GM19193 (cell line): Measurements from ENCODE around the gene HLA-F.

ENCODE experiments used
- POLR2A ChIP-seq: IDR thresholded peaks from 4 replicates; pipeline ENCODE4 v1.6.1; 2011; ENCODE audit not compliant: insufficient read depth, insufficient read length; ENCODE audit errors: extremely low read depth

HLA-F gene

DNA sequence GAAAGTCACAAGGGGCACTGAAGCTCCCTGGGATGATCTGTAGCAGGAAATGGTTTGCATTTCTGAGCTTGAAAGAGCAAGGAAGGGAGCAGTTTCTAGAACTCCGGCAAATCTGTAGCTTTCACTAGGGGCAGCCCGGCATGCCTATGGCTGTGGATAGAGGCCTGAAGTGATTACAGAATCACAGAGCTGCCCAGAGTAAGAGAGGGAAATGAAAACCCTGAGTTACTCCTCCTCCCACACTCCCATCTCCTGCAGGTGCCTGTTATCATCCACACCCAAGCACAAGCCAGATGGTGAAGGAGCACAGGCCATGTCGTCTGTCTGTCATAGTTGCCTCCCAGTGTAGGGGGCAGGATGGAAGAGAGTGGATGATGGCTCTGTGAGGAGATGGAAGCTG, 37.1 kb downstream of the HLA-F start:
- no peak for TF ChIP-seq POLR2A

DNA sequence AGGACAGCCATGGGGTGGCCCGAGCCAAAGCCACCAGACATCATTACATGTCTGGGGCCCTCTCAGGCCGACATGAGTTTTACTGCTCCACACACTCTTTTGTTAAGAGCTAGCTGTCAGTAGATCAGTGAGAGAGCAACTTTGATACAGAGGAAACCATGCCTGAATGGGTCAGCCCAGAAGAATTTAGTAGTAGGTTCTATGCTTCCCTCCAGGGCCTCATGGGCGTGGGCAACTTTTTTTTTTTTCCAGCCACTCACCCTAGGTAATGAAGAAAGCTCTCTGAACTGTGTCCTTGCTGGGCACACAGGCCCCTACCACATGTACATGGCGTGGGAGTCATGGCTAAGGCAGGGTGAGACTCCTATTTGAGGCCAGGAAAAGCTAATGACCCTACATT, 38.8 kb downstream of the HLA-F start:
- no peak for TF ChIP-seq POLR2A

DNA sequence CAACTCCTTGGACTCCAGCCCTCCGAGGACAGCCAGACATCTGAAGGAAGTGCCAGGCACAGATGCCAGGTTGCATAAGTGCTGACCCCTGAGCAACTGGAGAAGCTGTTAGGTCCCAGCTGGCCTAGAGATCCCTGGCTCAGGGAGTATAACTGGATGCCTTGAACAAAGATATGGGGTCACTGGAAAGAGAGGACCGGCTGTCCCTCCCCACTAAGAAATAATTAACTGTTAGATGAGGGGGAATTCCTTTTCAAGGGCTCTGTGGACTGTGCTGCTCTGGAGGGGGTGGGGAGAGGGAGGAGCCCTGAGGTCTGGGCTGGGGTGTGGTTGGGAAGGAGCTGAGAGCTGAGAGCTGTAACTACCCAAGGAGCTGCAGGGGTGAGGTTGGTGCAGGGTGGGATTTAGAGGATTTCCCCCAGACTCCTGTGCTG, 39.6 kb downstream of the HLA-F start:
- no peak for TF ChIP-seq POLR2A

DNA sequence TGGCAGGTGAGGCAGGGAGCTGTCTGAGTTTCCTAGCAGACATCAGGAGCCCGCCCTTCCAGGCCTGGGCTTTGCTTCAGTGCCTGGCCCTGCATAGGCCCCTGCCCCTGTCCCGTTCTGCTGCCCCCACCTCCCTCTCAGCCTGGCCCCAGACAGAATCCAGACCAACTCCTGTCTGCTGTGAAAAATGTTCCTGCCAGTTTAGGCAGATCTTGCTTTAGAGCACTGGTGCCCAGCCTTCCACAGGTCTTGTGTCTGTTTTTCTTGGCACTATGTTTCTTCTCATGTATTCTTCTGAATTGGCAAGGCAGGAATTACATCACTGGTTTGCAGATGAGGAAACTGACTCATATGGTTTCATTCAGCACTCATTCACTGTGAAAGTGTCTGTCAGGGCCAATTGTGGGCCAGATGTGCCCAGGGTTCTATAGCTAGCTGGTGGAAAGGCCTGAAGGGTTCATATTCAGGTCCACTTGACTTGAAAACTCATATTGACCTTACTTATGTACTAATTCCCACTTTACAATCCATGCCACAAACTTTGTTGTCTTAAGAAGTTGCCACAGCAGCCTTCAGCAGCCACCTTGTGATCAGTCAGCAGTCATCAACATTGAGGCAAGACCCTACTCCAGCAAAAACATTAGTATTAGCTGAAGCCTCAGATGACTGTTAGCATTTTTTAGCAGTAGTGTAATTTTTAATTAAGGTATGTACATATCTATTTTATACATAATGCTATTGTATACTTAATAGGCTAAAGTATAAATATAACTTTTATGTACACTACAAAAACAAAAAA, 40.5 kb downstream of the HLA-F start:
- no peak for TF ChIP-seq POLR2A

DNA sequence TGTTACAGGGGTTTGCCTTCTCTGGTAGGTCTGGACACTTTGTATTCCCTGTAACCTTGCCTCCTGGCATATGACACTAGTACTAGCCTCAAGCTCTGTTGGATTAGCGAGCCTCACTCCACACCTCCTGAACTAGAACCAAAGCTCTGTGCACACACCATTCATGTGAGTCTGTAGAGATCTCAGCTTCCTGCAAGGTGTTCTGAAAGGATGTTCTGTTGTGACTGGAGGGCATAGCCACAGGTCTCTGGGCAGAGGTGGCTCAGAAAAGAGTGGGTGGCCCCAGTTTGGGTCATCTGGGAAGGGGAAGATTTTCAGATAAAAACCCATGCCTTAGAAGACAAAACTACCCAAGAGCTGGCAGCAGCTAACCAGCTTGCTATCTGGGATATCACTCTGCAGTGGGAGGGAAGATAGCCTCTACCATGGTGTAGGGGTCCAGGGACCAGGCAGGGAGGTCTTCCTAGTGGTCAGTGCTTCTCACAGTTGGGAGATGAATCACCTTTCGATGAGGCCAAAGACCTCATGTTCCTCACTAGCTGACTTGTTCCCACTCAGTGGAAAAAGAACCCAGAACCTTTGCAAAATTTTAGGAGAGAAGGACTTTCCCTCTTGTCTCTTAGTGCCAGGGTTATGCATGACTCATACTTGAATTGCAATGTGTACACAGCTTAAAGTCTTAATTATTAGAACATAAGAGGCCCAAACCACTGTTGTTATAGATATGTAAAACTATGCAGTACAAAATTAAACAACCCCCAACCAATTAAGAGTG, 41.4 kb downstream of the HLA-F start:
- TF ChIP-seq POLR2A: no peak

DNA sequence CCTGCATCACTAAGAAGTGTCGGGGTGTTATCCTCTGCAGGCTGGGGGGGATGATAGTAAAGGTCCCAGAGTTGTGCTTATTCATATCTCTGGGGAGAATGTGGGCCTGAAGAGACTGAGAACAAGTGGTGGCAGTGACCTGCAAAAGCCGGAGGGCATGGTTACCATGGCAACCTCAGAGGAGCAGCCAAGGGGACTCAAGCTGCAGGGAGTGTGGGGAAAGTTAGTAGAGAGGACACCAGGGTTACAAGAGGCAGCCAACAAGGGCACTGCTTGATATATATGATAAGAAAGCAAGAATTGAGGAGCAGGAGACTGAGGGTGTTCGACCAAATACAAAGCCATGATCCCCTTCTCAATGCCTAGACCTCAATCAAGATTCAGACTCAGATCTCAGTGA, 46.1 kb downstream of the HLA-F start:
- TF ChIP-seq POLR2A: no peak

DNA sequence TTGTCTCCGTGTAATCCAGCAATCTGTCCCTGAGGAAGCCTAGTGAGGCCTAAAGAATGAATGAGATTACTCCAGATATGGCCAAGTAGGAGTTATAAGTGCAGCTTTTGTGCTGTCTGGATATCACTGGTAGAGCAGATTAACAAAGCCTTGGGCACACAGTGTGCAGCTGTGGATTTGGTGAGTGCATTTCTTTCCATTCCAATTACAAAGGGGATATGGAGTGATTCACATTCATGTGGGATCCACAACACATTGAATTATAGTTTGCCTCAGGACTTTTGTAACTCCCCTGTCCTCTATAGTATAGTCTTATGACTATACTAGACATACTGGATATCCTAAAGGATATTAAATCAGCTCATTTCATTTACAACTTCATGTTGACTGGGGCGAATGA, 47.1 kb downstream of the HLA-F start:
- TF ChIP-seq POLR2A: no peak

DNA sequence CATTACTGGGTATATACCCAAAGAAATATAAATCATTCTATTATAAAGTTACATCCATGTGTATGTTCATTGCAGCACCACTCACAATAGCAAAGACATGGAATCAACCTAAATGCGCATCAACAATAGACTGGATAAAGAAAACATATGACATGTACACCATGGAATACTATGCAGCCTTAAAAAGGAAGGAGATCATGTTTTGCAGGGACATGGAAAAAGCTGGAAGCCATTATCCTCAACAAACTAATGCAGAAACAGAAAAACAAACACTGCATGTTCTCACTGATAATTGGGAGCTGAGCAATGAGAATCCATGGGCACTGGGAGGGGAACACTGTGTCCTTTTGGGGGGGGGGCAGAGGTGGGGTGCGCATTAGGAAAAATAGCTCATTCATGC, 53.5 kb downstream of the HLA-F start:
- TF ChIP-seq POLR2A: no peak
